KBM-7 (cell line): ENCODE results near the gene CCDC121.
A peak's percentile ranks its signal among the peaks of the same experiment; 100 is the strongest.
"Not testable (repeated sequence)": the region's sequence is repeated elsewhere in the genome, so short reads cannot be mapped to it uniquely, and the experiment has no call there.

Experiments
- DNase-seq: peaks from one replicate; pipeline ENCODE4 v3.0.0-alpha.2; 2015
- in situ Hi-C: fragments of 300-500 bp; cut with MboI; formaldehyde crosslinking; loops from 2 replicates; pipeline ENCODE4 v1.14.3; 2020; ENCODE audit warnings: low sequenced_read_pairs, low pct_unique_long_range_greater_than_20kb, mixed read lengths

The CCDC121 gene

GRCh38 chr2:27638709-27639108 lies 9.9 kb upstream of the CCDC121 start:
- in situ Hi-C loops, result no loop called here
- DNase-seq, result no peak

- in situ Hi-C loops, result no loop called here
Measured at GRCh38 chr2:27638037-27638637, 9.3 kb upstream of the CCDC121 start.

GRCh38 chr2:27636766-27637165 lies 8.0 kb upstream of the CCDC121 start:
- DNase-seq, result no peak
- in situ Hi-C loops, result no loop called here

More at GRCh38 chr2:27638037-27638637, 9.3 kb upstream of the CCDC121 start:
- no peak for DNase-seq

- no peak for DNase-seq
- in situ Hi-C loops, result no loop called here
Measured at GRCh38 chr2:27634291-27634690, 5.5 kb upstream of the CCDC121 start.

GRCh38 chr2:27630257-27630656 lies 1.4 kb upstream of the CCDC121 start:
- in situ Hi-C loops, DNase-seq: not testable (repeated sequence)

GRCh38 chr2:27627963-27628766 lies 647 bp downstream of the CCDC121 start:
- in situ Hi-C loops, result no loop called here
- DNase-seq, result peak; percentile 18

GRCh38 chr2:27626921-27627320 lies 1.9 kb downstream of the CCDC121 start:
- in situ Hi-C loops, result not testable (repeated sequence)
- DNase-seq, result peak; percentile 70

GRCh38 chr2:27626323-27626722 lies 2.5 kb downstream of the CCDC121 start:
- in situ Hi-C loops, DNase-seq: not testable (repeated sequence)

GRCh38 chr2:27624943-27625342 lies 3.9 kb downstream of the CCDC121 start:
- in situ Hi-C loops, result no loop called here
- no peak for DNase-seq

- DNase-seq, result no peak
- in situ Hi-C loops, result no loop called here
Measured at GRCh38 chr2:27622921-27623384, 5.9 kb downstream of the CCDC121 start.

GRCh38 chr2:27621524-27621923 lies 7.3 kb downstream of the CCDC121 start:
- in situ Hi-C loops, result no loop called here
- DNase-seq, result no peak

- in situ Hi-C loops, result no loop called here
Measured at GRCh38 chr2:27615316-27615715, 13.5 kb downstream of the CCDC121 start.

GRCh38 chr2:27613985-27614384 lies 14.8 kb downstream of the CCDC121 start:
- in situ Hi-C loops, result no loop called here
- DNase-seq, result no peak

More at GRCh38 chr2:27615316-27615715, 13.5 kb downstream of the CCDC121 start:
- DNase-seq, result no peak

GRCh38 chr2:27606611-27607010 lies 22.2 kb downstream of the CCDC121 start:
- no peak for DNase-seq
- in situ Hi-C loops, result no loop called here

- no peak for DNase-seq
- in situ Hi-C loops, result no loop called here
Measured at GRCh38 chr2:27596627-27597026, 32.2 kb downstream of the CCDC121 start.

GRCh38 chr2:27595412-27595811 lies 33.4 kb downstream of the CCDC121 start:
- in situ Hi-C loops, result not testable (repeated sequence)
- DNase-seq, result peak; percentile 3

- in situ Hi-C loops, DNase-seq: not testable (repeated sequence)
Measured at GRCh38 chr2:27594020-27594703, 34.6 kb downstream of the CCDC121 start.

- in situ Hi-C loops, result no loop called here
- no peak for DNase-seq
Measured at GRCh38 chr2:27593240-27593639, 35.6 kb downstream of the CCDC121 start.

- no peak for DNase-seq
- in situ Hi-C loops, result no loop called here
Measured at GRCh38 chr2:27591745-27592144, 37.1 kb downstream of the CCDC121 start.

- in situ Hi-C loops, result no loop called here
- no peak for DNase-seq
Measured at GRCh38 chr2:27588308-27588707, 40.5 kb downstream of the CCDC121 start.
